CD4-positive, alpha-beta T cell treated with Interleukin-17A for 1 hour (primary cell): ENCODE results near the gene ATG16L1.
A peak's percentile ranks its signal among the peaks of the same experiment; 100 is the strongest.

ENCODE experiments used
- DNase-seq: peaks from one replicate; pipeline ENCODE4 v3.0.0-alpha.2; 2020

ATG16L1 gene

GRCh38 chr2:233227346-233227978 is 24.0 kb upstream of the ATG16L1 start:
- DNase-seq = no peak

- DNase-seq = no peak
Measured at GRCh38 chr2:233228376-233228775, 23.1 kb upstream of the ATG16L1 start.

GRCh38 chr2:233233618-233234230 is 17.7 kb upstream of the ATG16L1 start:
- DNase-seq = no peak

GRCh38 chr2:233234264-233234663 is 17.2 kb upstream of the ATG16L1 start:
- DNase-seq = no peak

- no peak for DNase-seq
Measured at GRCh38 chr2:233234996-233235395, 16.5 kb upstream of the ATG16L1 start.

GRCh38 chr2:233235977-233236376 is 15.5 kb upstream of the ATG16L1 start:
- no peak for DNase-seq

GRCh38 chr2:233236820-233237589 is 14.5 kb upstream of the ATG16L1 start:
- DNase-seq = no peak

- DNase-seq = peak; percentile 68
Measured at GRCh38 chr2:233240897-233241296, 10.6 kb upstream of the ATG16L1 start.

GRCh38 chr2:233241803-233242202 is 9.7 kb upstream of the ATG16L1 start:
- DNase-seq = no peak

- DNase-seq = no peak
Measured at GRCh38 chr2:233242231-233242927, 9.1 kb upstream of the ATG16L1 start.

GRCh38 chr2:233243348-233243747 is 8.1 kb upstream of the ATG16L1 start:
- DNase-seq = no peak

GRCh38 chr2:233244818-233245217 is 6.7 kb upstream of the ATG16L1 start:
- DNase-seq = no peak

GRCh38 chr2:233245406-233245805 is 6.1 kb upstream of the ATG16L1 start:
- DNase-seq = no peak

- no peak for DNase-seq
Measured at GRCh38 chr2:233247116-233247515, 4.4 kb upstream of the ATG16L1 start.

GRCh38 chr2:233247744-233248143 is 3.7 kb upstream of the ATG16L1 start:
- DNase-seq = peak; percentile 65

GRCh38 chr2:233248999-233249398 is 2.5 kb upstream of the ATG16L1 start:
- DNase-seq = peak; percentile 35

GRCh38 chr2:233250568-233250967 is 905 bp upstream of the ATG16L1 start:
- DNase-seq = no peak

- no peak for DNase-seq
Measured at GRCh38 chr2:233250985-233251305, 528 bp upstream of the ATG16L1 start.

- DNase-seq = no peak
Measured at GRCh38 chr2:233252227-233252626, 754 bp downstream of the ATG16L1 start.

- no peak for DNase-seq
Measured at GRCh38 chr2:233255151-233255550, 3.7 kb downstream of the ATG16L1 start.

- no peak for DNase-seq
Measured at GRCh38 chr2:233256048-233256447, 4.6 kb downstream of the ATG16L1 start.

- DNase-seq = no peak
Measured at GRCh38 chr2:233258211-233258610, 6.7 kb downstream of the ATG16L1 start.

GRCh38 chr2:233259730-233260129 is 8.3 kb downstream of the ATG16L1 start:
- no peak for DNase-seq

GRCh38 chr2:233260661-233261060 is 9.2 kb downstream of the ATG16L1 start:
- DNase-seq = no peak
